GM23338 (cell line): Measurements from ENCODE around the gene TENT5C. TPM values are rescaled to one million over a fixed set of nuclear protein-coding genes. Genes with fewer than 3 reads are reported as not detected.

Experiments
- ATAC-seq: fragments of 200-7000 bp; cut with Tn5 transposase; 3 replicates; pipeline ENCODE4 v1.9.1; 2020
- DNase-seq: peaks from one replicate; pipeline ENCODE4 v3.0.0-alpha.2; 2015; ENCODE audit warnings: low spot score
- H2AFZ ChIP-seq: fragments of 200-600 bp; sonication (generic); 2 replicates; pipeline ENCODE4 v1.8.0; 2016; ENCODE audit warnings: antibody characterized with exemption, mild to moderate bottlenecking, moderate library complexity
- H3F3A ChIP-seq: fragments of 200-600 bp; sonication (generic); replicated peaks from 2 replicates; pipeline ENCODE4 v1.8.0; 2017; ENCODE audit warnings: antibody characterized with exemption, mixed run types, low read depth
- H3K27ac ChIP-seq: fragments of 200-600 bp; sonication (generic); 2 replicates; pipeline ENCODE4 v1.6.1; 2016; ENCODE audit warnings: low read depth
- H3K27me3 ChIP-seq: fragments of 200-600 bp; sonication (generic); 2 replicates; pipeline ENCODE4 v1.8.0; 2016; ENCODE audit warnings: mild to moderate bottlenecking, mixed run types, moderate library complexity; ENCODE audit not compliant: insufficient read depth
- H3K36me3 ChIP-seq: fragments of 200-600 bp; sonication (generic); 2 replicates; pipeline ENCODE4 v1.8.0; 2016; ENCODE audit warnings: mild to moderate bottlenecking; ENCODE audit not compliant: insufficient read depth
- H3K4me1 ChIP-seq: fragments of 200-600 bp; sonication (generic); 2 replicates; pipeline ENCODE4 v1.8.0; 2016; ENCODE audit warnings: mild to moderate bottlenecking, moderate library complexity; ENCODE audit not compliant: insufficient read depth
- H3K4me2 ChIP-seq: fragments of 200-600 bp; sonication (generic); 2 replicates; pipeline ENCODE4 v1.7.1; 2017; ENCODE audit warnings: mixed run types
- H3K4me3 ChIP-seq: fragments of 200-600 bp; sonication (generic); 2 replicates; pipeline ENCODE4 v1.6.1; 2016; ENCODE audit warnings: mixed run types
- H3K79me2 ChIP-seq: fragments of 200-600 bp; sonication (generic); replicated peaks from 2 replicates; pipeline ENCODE4 v1.8.0; 2017; ENCODE audit warnings: mild to moderate bottlenecking; ENCODE audit not compliant: insufficient read depth
- H3K9me2 ChIP-seq: fragments of 200-600 bp; sonication (generic); 2 replicates; pipeline ENCODE4 v1.8.0; 2017; ENCODE audit not compliant: insufficient read depth
- H4K20me1 ChIP-seq: fragments of 200-600 bp; sonication (generic); replicated peaks from 2 replicates; pipeline ENCODE4 v1.8.0; 2017; ENCODE audit warnings: mild to moderate bottlenecking; ENCODE audit not compliant: insufficient read depth
- H3K27ac Mint-ChIP-seq: 2 replicates; pipeline ENCODE4 v1.8.0; 2020; ENCODE audit warnings: inconsistent platforms, mild to moderate bottlenecking, moderate library complexity, mixed read lengths
- H3K27me3 Mint-ChIP-seq: 3 replicates; pipeline ENCODE4 v1.8.0; 2022; ENCODE audit warnings: low read depth, mild to moderate bottlenecking, moderate library complexity, mixed read lengths, inconsistent platforms; ENCODE audit not compliant: insufficient read depth, poor library complexity
- H3K36me3 Mint-ChIP-seq: 3 replicates; pipeline ENCODE4 v1.8.0; 2021; ENCODE audit warnings: low read depth, mild to moderate bottlenecking, inconsistent platforms, moderate library complexity, mixed read lengths
- H3K4me1 Mint-ChIP-seq: 3 replicates; pipeline ENCODE4 v1.8.0; 2020; ENCODE audit warnings: mild to moderate bottlenecking, inconsistent platforms, mixed read lengths
- H3K4me3 Mint-ChIP-seq: 3 replicates; pipeline ENCODE4 v1.8.0; 2021; ENCODE audit warnings: moderate library complexity, mild to moderate bottlenecking, inconsistent platforms, mixed read lengths
- H3K9me3 Mint-ChIP-seq: 3 replicates; pipeline ENCODE4 v1.8.0; 2020; ENCODE audit warnings: moderate library complexity, mild to moderate bottlenecking, inconsistent platforms, mixed read lengths
- CREB1 ChIP-seq: fragments of 250-450 bp; sonication (Bioruptor Pico); IDR thresholded peaks from 2 replicates; pipeline ENCODE4 v1.5.0; 2020; ENCODE audit warnings: low read depth, mild to moderate bottlenecking, moderate library complexity
- CTCF ChIP-seq, 2 experiments: fragments of 200-600 bp in 1 of 2; sonication (generic) in 1 of 2; conservative IDR thresholded peaks; 2 replicates each; pipeline versions ENCODE4 v1.5.1 to v1.6.1; 2016 to 2017; ENCODE audit warnings: antibody characterized with exemption in 2 of 2, low read depth in 2 of 2, mild to moderate bottlenecking in 2 of 2, moderate library complexity in 1 of 2
- JUNB ChIP-seq: IDR thresholded peaks from one replicate; pipeline ENCODE4 v1.6.1; 2016; ENCODE audit warnings: antibody characterized with exemption; ENCODE audit not compliant: unreplicated experiment
- NANOG ChIP-seq: IDR thresholded peaks from 2 replicates; pipeline ENCODE4 v1.6.1; 2016; ENCODE audit warnings: antibody characterized with exemption, borderline replicate concordance
- POLR2AphosphoS5 ChIP-seq: IDR thresholded peaks from 2 replicates; pipeline ENCODE4 v1.6.1; 2016; ENCODE audit warnings: antibody characterized with exemption, low read depth
- REST ChIP-seq: IDR thresholded peaks from one replicate; pipeline ENCODE4 v1.6.1; 2018; ENCODE audit warnings: antibody characterized with exemption; ENCODE audit not compliant: unreplicated experiment
- STAT1 ChIP-seq: IDR thresholded peaks from one replicate; pipeline ENCODE4 v1.6.1; 2016; ENCODE audit warnings: antibody characterized with exemption; ENCODE audit not compliant: unreplicated experiment
- ZNF114 ChIP-seq: fragments of 250-450 bp; sonication (Bioruptor Pico); IDR thresholded peaks from 2 replicates; pipeline ENCODE4 v1.5.0; 2020; ENCODE audit warnings: mild to moderate bottlenecking, moderate library complexity
- ZNF331 ChIP-seq: fragments of 250-450 bp; sonication (Bioruptor Pico); IDR thresholded peaks from 2 replicates; pipeline ENCODE4 v1.5.0; 2020; ENCODE audit warnings: low read depth, mild to moderate bottlenecking, moderate library complexity
- polyA plus RNA-seq: library from polyadenylated mRNA; unstranded; fragments of >200 nt; fragmentation: Nextera tagmentation; extraction: Ambion mirVana; gene quantifications from 2 replicates; pipeline ENCODE4 v1.2.1, GENCODE V29; 2016
- total RNA-seq: library from RNA; depleted of rRNA; stranded (reverse); fragments of >200 nt; shearing (Covaris generic); gene quantifications from 2 replicates; pipeline ENCODE4 v1.2.3, GENCODE V29; 2014
- TF ChIP-seq, protein P1 (sequence below): fragments of 250-450 bp; sonication (Bioruptor Pico); IDR thresholded peaks from 2 replicates; pipeline ENCODE4 v1.5.0; 2020; ENCODE audit warnings: mild to moderate bottlenecking, moderate library complexity

The TENT5C gene
- total and polyA plus RNA-seq, 2 experiments from 2014 or later, result 0.23 to 0.80 TPM

GRCh38 chr1:117623141-117623540, 17.3 kb downstream of the TENT5C start:
- Mint-ChIP-seq H3K4me3 (no peak overlapping the region), H3K27ac (no peak overlapping the region), H3K27me3 (no peaks in the 10 kb centered on the region), H3K4me1 (peaks cover 8% of the 10 kb centered on the region), H3K36me3 (no peaks in the 10 kb centered on the region), H3K9me3 (no peaks in the 10 kb centered on the region)
- TF ChIP-seq ZNF114, result no peak
- TF ChIP-seq CREB1 (CRISPR knock-in tag), result no peak
- TF ChIP-seq NANOG, result no peak
- no peak for TF ChIP-seq STAT1
- TF ChIP-seq REST, result no peak
- no peak overlapping the region for H3K4me3 ChIP-seq
- H3K79me2 ChIP-seq, result no peaks in the 10 kb centered on the region
- peaks cover 3% of the 10 kb centered on the region; the same call in 1 of the 2 replicates for H3K4me1 ChIP-seq
- H4K20me1 ChIP-seq, result no peaks in the 10 kb centered on the region
- ATAC-seq (no peak), DNase-seq (no peak)
- H3K27me3 ChIP-seq, result no peaks in the 10 kb centered on the region
- no peak overlapping the region for H2AFZ ChIP-seq
- peaks cover 3% of the 10 kb centered on the region; the same call in 1 of the 2 replicates for H3K9me2 ChIP-seq
- no peak overlapping the region for H3K4me2 ChIP-seq
- no peaks in the 10 kb centered on the region for H3F3A ChIP-seq
- H3K27ac ChIP-seq, result no peak overlapping the region
- H3K36me3 ChIP-seq, result no peaks in the 10 kb centered on the region

GRCh38 chr1:117623698-117624097, 17.9 kb downstream of the TENT5C start:
- Mint-ChIP-seq H3K9me3 (no peaks in the 10 kb centered on the region), H3K27ac (no peak overlapping the region), H3K36me3 (no peaks in the 10 kb centered on the region), H3K27me3 (no peaks in the 10 kb centered on the region), H3K4me3 (no peak overlapping the region), H3K4me1 (peaks cover 8% of the 10 kb centered on the region)
- Histone ChIP-seq H3K79me2 (no peaks in the 10 kb centered on the region), H3K9me2 (peaks cover 3% of the 10 kb centered on the region; the same call in 1 of the 2 replicates), H3K4me1 (peaks cover 3% of the 10 kb centered on the region; the same call in 1 of the 2 replicates), H4K20me1 (no peaks in the 10 kb centered on the region), H3K27ac (no peak overlapping the region), H3F3A (no peaks in the 10 kb centered on the region), H3K27me3 (no peaks in the 10 kb centered on the region), H2AFZ (no peak overlapping the region), H3K4me3 (no peak overlapping the region), H3K4me2 (no peak overlapping the region), H3K36me3 (no peaks in the 10 kb centered on the region)
- DNase-seq (no peak), ATAC-seq (no peak)
- TF ChIP-seq ZNF114 (no peak), CTCF (conservative IDR thresholded peaks at IDR 0.05; ENCODE audit: low read depth in 2 of 2) (no peak), NANOG (no peak), ZNF331 (no peak), JUNB (no peak), STAT1 (no peak), POLR2AphosphoS5 (no peak), CREB1 (CRISPR knock-in tag) (no peak)
- TF ChIP-seq, protein P1, sequence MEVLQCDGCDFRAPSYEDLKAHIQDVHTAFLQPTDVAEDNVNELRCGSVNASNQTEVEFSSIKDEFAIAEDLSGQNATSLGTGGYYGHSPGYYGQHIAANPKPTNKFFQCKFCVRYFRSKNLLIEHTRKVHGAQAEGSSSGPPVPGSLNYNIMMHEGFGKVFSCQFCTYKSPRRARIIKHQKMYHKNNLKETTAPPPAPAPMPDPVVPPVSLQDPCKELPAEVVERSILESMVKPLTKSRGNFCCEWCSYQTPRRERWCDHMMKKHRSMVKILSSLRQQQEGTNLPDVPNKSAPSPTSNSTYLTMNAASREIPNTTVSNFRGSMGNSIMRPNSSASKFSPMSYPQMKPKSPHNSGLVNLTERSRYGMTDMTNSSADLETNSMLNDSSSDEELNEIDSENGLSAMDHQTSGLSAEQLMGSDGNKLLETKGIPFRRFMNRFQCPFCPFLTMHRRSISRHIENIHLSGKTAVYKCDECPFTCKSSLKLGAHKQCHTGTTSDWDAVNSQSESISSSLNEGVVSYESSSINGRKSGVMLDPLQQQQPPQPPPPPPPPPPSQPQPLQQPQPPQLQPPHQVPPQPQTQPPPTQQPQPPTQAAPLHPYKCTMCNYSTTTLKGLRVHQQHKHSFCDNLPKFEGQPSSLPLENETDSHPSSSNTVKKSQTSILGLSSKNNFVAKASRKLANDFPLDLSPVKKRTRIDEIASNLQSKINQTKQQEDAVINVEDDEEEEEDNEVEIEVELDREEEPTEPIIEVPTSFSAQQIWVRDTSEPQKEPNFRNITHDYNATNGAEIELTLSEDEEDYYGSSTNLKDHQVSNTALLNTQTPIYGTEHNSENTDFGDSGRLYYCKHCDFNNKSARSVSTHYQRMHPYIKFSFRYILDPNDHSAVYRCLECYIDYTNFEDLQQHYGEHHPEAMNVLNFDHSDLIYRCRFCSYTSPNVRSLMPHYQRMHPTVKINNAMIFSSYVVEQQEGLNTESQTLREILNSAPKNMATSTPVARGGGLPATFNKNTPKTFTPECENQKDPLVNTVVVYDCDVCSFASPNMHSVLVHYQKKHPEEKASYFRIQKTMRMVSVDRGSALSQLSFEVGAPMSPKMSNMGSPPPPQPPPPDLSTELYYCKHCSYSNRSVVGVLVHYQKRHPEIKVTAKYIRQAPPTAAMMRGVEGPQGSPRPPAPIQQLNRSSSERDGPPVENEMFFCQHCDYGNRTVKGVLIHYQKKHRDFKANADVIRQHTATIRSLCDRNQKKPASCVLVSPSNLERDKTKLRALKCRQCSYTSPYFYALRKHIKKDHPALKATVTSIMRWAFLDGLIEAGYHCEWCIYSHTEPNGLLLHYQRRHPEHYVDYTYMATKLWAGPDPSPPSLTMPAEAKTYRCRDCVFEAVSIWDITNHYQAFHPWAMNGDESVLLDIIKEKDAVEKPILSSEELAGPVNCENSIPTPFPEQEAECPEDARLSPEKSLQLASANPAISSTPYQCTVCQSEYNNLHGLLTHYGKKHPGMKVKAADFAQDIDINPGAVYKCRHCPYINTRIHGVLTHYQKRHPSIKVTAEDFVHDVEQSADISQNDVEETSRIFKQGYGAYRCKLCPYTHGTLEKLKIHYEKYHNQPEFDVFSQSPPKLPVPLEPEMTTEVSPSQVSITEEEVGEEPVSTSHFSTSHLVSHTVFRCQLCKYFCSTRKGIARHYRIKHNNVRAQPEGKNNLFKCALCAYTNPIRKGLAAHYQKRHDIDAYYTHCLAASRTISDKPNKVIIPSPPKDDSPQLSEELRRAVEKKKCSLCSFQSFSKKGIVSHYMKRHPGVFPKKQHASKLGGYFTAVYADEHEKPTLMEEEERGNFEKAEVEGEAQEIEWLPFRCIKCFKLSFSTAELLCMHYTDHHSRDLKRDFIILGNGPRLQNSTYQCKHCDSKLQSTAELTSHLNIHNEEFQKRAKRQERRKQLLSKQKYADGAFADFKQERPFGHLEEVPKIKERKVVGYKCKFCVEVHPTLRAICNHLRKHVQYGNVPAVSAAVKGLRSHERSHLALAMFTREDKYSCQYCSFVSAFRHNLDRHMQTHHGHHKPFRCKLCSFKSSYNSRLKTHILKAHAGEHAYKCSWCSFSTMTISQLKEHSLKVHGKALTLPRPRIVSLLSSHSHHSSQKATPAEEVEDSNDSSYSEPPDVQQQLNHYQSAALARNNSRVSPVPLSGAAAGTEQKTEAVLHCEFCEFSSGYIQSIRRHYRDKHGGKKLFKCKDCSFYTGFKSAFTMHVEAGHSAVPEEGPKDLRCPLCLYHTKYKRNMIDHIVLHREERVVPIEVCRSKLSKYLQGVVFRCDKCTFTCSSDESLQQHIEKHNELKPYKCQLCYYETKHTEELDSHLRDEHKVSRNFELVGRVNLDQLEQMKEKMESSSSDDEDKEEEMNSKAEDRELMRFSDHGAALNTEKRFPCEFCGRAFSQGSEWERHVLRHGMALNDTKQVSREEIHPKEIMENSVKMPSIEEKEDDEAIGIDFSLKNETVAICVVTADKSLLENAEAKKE (CRISPR knock-in tag), result no peak
